Activated CD4-positive, alpha-beta T cell treated with anti-CD3 and anti-CD28 coated beads, Interleukin-2, amount 10 ng/mL, durations not matched to agents 24 days and 14 days (primary cell): ENCODE data around the gene AIMP1. TPM values are rescaled to one million over a fixed set of nuclear protein-coding genes. Genes with fewer than 3 reads are reported as not detected.
"Not testable (repeated sequence)": the region's sequence is repeated elsewhere in the genome, so short reads cannot be mapped to it uniquely, and the experiment has no call there.

Source experiments
- DNase-seq: peaks from one replicate; pipeline ENCODE4 v3.0.0; 2022
- H3K27ac Mint-ChIP-seq: one replicate; pipeline ENCODE4 v1.8.0; 2022; ENCODE audit warnings: mild to moderate bottlenecking, mixed read lengths
- H3K27me3 Mint-ChIP-seq: one replicate; pipeline ENCODE4 v1.8.0; 2022; ENCODE audit warnings: mixed read lengths
- H3K36me3 Mint-ChIP-seq: one replicate; pipeline ENCODE4 v1.8.0; 2022; ENCODE audit warnings: low read depth, mild to moderate bottlenecking, mixed read lengths
- H3K4me1 Mint-ChIP-seq: one replicate; pipeline ENCODE4 v1.8.0; 2021; ENCODE audit warnings: mixed read lengths
- H3K4me3 Mint-ChIP-seq: one replicate; pipeline ENCODE4 v1.8.0; 2022; ENCODE audit warnings: mild to moderate bottlenecking, moderate library complexity, mixed read lengths
- H3K9me3 Mint-ChIP-seq: one replicate; pipeline ENCODE4 v1.8.0; 2021; ENCODE audit warnings: mixed read lengths
- intact Hi-C: fragments of 100-400 bp; cut with micrococcal nuclease; formaldehyde crosslinking; loops from one replicate; pipeline ENCODE4 v1.15.1; 2023
- total RNA-seq: library from RNA; stranded (reverse); gene quantifications from 2 replicates; pipeline ENCODE4 v1.2.3, GENCODE V29; 2022

AIMP1 gene
- total RNA-seq, 1 donor from 2014 or later = 84.7 TPM

DNA sequence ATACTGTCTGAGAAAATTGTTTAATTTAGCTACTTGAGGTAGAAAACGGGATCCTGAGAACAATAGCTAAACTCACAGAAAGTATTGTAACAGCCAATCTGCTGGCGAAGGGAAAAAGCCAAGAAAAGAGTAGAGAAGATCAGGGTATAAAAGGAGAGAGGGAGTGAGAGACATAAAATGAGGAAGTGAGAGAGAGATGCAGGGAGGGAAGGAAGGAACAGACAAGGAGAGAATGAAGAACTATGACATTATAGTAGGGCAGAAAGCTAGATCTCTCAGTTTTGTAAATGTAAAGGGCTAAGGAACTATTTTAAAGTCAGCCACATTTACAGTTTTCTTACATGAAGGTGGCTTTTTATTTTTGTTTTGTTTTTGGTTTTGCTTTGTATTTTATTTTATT, 53.9 kb downstream of the AIMP1 start:
- DNase-seq = no peak
- intact Hi-C loops = no loop called here
- Mint-ChIP-seq H3K4me3 (no peak overlapping the region), H3K27ac (no peak overlapping the region), H3K9me3 (no peaks in the 10 kb centered on the region), H3K27me3 (peaks cover 20% of the 10 kb centered on the region), H3K36me3 (no peaks in the 10 kb centered on the region), H3K4me1 (no peaks in the 10 kb centered on the region)

DNA sequence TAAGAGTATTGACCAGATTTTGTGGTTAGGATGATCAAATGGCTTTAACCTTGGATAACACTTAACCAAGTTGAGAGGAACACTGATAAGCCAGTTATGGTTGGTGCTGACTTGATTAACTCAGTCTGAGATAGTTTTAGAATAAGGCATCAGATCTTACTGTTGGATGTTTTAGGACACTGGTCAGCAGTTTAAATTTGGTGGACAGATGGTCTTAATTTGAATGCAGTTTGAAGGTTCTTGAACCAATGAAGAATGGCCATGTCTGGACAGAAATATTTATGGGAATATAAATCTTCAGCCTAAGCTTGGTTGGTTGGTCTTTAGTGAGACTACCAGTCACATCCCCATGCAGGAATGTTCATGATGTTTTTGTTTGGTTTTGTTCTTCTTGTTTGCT, 54.8 kb downstream of the AIMP1 start:
- Mint-ChIP-seq H3K27ac (no peak overlapping the region), H3K4me3 (no peak overlapping the region), H3K4me1 (no peaks in the 10 kb centered on the region), H3K9me3 (no peaks in the 10 kb centered on the region), H3K27me3 (peaks cover 20% of the 10 kb centered on the region), H3K36me3 (no peaks in the 10 kb centered on the region)
- no peak for DNase-seq
- intact Hi-C loops = no loop called here

DNA sequence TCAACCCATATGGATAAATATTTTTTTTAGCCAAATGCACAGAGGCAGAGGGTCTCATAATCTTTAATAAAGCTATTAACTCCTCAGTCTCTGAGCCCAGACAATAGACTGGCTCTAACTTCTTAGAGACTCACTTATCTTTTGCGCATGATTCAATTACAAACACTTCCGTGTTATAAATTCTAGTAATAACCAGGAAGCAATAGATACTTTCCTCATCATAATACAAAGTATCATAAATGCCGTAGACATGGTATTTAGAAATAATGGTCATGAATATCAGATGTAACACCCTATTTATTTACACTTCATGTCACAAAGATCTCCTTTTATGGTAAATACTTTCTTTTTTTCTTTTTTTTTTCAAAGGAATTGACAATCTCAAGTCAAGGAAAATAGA, 56.7 kb downstream of the AIMP1 start:
- Mint-ChIP-seq H3K27me3 (peaks cover 16% of the 10 kb centered on the region), H3K4me3 (no peak overlapping the region), H3K4me1 (no peaks in the 10 kb centered on the region), H3K27ac (no peak overlapping the region), H3K9me3 (no peaks in the 10 kb centered on the region), H3K36me3 (no peaks in the 10 kb centered on the region)
- intact Hi-C loops = no loop called here
- no peak for DNase-seq

GRCh38 chr4:106380179-106380578, 63.8 kb downstream of the AIMP1 start:
- intact Hi-C loops = no loop called here
- no peaks in the 10 kb centered on the region for H3K4me1 Mint-ChIP-seq
- no peak overlapping the region for H3K4me3 Mint-ChIP-seq
- no peaks in the 10 kb centered on the region for H3K9me3 Mint-ChIP-seq
- H3K27me3 Mint-ChIP-seq = no peaks in the 10 kb centered on the region
- H3K27ac Mint-ChIP-seq = no peak overlapping the region
- DNase-seq = no peak
- H3K36me3 Mint-ChIP-seq = no peaks in the 10 kb centered on the region

DNA sequence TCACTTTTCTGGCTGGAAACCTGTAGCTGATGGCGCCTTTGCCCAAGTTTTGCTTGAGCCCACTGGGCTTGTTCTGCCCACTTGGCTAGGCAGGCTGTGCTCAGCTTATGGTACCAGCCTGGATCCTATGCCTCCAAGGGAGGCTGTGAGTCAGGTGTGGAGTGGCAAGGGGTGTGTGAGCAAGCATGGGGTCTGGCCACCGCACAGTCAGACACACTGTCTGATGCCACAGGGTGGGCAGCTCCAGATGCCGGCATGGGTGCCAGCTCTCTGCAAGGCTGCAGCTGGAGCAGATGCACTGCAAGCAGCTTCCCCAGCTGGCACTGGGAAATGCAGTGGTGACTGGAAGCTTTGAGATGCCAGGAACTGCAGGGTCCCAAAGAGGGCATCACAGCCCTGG, 68.5 kb downstream of the AIMP1 start:
- Mint-ChIP-seq H3K4me3 (no peak overlapping the region), H3K4me1 (no peaks in the 10 kb centered on the region), H3K27ac (no peak overlapping the region), H3K36me3 (no peaks in the 10 kb centered on the region), H3K27me3 (no peaks in the 10 kb centered on the region), H3K9me3 (no peaks in the 10 kb centered on the region)
- intact Hi-C loops = no loop called here
- no peak for DNase-seq

- DNase-seq = no peak
- intact Hi-C loops = no loop called here
- Mint-ChIP-seq H3K9me3 (no peaks in the 10 kb centered on the region), H3K4me1 (no peaks in the 10 kb centered on the region), H3K4me3 (no peak overlapping the region), H3K27me3 (no peaks in the 10 kb centered on the region), H3K36me3 (no peaks in the 10 kb centered on the region), H3K27ac (no peak overlapping the region)
These were observed 69.6 kb downstream of the AIMP1 start for GRCh38 chr4:106385853-106386393.

DNA sequence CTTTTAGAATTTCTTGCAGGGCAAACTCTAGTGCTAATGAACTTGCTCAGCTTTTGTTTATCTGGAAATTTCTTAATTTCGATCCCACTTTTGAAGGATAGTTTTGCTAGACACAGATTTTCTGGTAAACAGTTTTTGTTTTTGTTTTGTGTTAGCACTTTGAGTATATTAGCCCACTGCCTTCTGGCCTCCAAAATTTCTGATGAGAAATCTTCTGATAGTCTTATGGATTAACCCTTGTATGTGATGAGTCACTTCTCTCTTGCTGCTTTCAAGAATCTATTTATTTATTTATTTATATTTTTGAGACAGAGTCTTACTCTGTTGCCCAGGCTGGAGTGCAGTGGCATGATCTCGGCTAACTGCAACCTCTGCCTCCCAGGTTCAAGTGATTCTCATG, 79.2 kb downstream of the AIMP1 start:
- Mint-ChIP-seq H3K4me3 (no peak overlapping the region), H3K27ac (no peak overlapping the region), H3K4me1 (no peaks in the 10 kb centered on the region), H3K9me3 (peaks cover 9% of the 10 kb centered on the region), H3K27me3 (no peaks in the 10 kb centered on the region), H3K36me3 (no peaks in the 10 kb centered on the region)
- DNase-seq = no peak
- intact Hi-C loops = no loop called here

- H3K27ac Mint-ChIP-seq, H3K9me3 Mint-ChIP-seq, H3K27me3 Mint-ChIP-seq, H3K4me3 Mint-ChIP-seq, H3K36me3 Mint-ChIP-seq, H3K4me1 Mint-ChIP-seq, DNase-seq, intact Hi-C loops: not testable (repeated sequence)
These were observed 82.5 kb downstream of the AIMP1 start for GRCh38 chr4:106398898-106399297.

Other genes starting within 250 kb of the AIMP1 start
- gene TBCK, start 341 bp upstream of the AIMP1 start, total RNA-seq = 28.1 and 29.5 TPM in 2 replicates
- not detected in 2 replicates for gene GIMD1, start 52.2 kb downstream of the AIMP1 start, total RNA-seq